ENCODE measurements around the gene NTM. TPM values are rescaled to one million over a fixed set of nuclear protein-coding genes. Genes with fewer than 3 reads are reported as not detected.

NTM gene
- total and polyA plus RNA-seq, 2 of the 8 experiments (the other 6 are each of a cell fraction or from before 2014, with no cell fraction given) = 13.4 to 20.0 TPM

DNA sequence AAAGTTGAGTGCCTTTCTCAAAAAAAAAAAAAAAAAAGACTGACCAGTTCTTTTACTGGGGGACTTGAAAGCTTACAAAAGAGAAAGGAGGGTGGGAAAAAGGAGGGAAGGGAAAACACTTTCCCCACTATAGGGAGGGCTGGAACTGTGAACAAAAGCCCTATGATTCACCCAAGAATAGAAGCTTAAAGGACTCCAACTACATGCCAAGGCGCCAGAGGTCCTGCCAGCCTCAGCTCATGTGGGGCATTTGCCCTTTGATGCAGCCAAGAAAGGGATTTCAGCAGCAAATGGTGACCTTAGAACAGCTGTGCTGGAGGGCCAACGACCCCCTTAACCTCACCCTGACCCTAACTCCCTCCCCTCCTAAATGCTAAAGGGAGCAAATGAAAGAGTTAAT, 160.0 kb downstream of the NTM start:
- no peak overlapping the region for H2AFZ ChIP-seq (ENCODE audit: low read length)
- H3K9me3 ChIP-seq (ENCODE audit: insufficient read depth in 2 of 2, low read depth in 1 of 2, low read length in 1 of 2) = no peaks in the 10 kb centered on the region
- CTCF ChIA-PET (ENCODE audit: partially characterized antibody) = interaction anchor here (0.6 to 2.8 kb wide), 5 partner anchors 14 to 466 kb away, joined by 3 to 15 read pairs (median 3); no protein-coding TSS in a partner anchor
- DNase-seq (ENCODE audit: low read depth in 1 of 2, low spot score in 2 of 2) (no peak), FAIRE-seq (no peak)
- H3K14ac ChIP-seq (ENCODE audit: insufficient read length) = no peak overlapping the region
- H3K27ac ChIP-seq (ENCODE audit: low read depth, low read length) = no peak overlapping the region
- H4K91ac ChIP-seq (replicated peaks; ENCODE audit: insufficient read length, low read length) = no peak overlapping the region
- no peak overlapping the region for H4K5ac ChIP-seq (ENCODE audit: insufficient read length, low read depth, low read length)
- H2BK20ac ChIP-seq (ENCODE audit: low read length) = no peak overlapping the region
- TF ChIP-seq SAP30 (IDR thresholded peaks at IDR 0.05; ENCODE audit: insufficient read depth, insufficient replicate concordance, low read length) = no peak
- no peak overlapping the region for H2BK120ac ChIP-seq (replicated peaks; ENCODE audit: low read depth, low read length)
- no peaks in the 10 kb centered on the region for H3K23me2 ChIP-seq (ENCODE audit: low read depth, low read length)
- H2BK15ac ChIP-seq (ENCODE audit: low read length) = no peak overlapping the region
- H3K4ac ChIP-seq (replicated peaks; ENCODE audit: insufficient read length, low read depth, low read length) = no peak overlapping the region
- WGBS, 2 experiments (ENCODE audit: extremely low coverage in 1 of 2, insufficient coverage in 1 of 2, insufficient read length in 1 of 2, insufficient replicate concordance in 2 of 2, low coverage in 1 of 2, low lambda C conversion rate in 2 of 2, missing lambda C conversion rate in 1 of 2) = 91% methylated on average over 2 of the region's 2 CpGs; no CpG with 5 or more reads in 1 of the 2 experiments
- no peak overlapping the region for H3K18ac ChIP-seq (ENCODE audit: extremely low read depth, low read length)
- H4K8ac ChIP-seq (ENCODE audit: extremely low read depth, insufficient read depth, low read length) = no peak overlapping the region
- no peaks in the 10 kb centered on the region for H4K20me1 ChIP-seq (replicated peaks in 1 of 2; ENCODE audit: control insufficient read depth in 1 of 2, insufficient read depth in 2 of 2, low read length in 2 of 2)
- H3K4me1 ChIP-seq (replicated peaks in 1 of 4; ENCODE audit: control insufficient read depth in 3 of 4, insufficient read depth in 4 of 4, low read length in 3 of 4) = no peaks in the 10 kb centered on the region
- no peak overlapping the region for H2BK5ac ChIP-seq (ENCODE audit: low read depth, low read length)
- no peak overlapping the region for H3K4me2 ChIP-seq (ENCODE audit: insufficient read depth in 1 of 2, low read depth in 2 of 2, low read length in 2 of 2)
- H3K4me3 ChIP-seq (ENCODE audit: extremely low read depth in 1 of 4, insufficient read depth in 2 of 4, low read depth in 3 of 4, low read length in 4 of 4) = no peak overlapping the region
- POLR2A ChIA-PET (ENCODE audit: partially characterized antibody) = interaction anchor here (0.6 kb wide), 1 partner anchor 472 kb away, joined by 3 read pairs; no protein-coding TSS in a partner anchor
- no peaks in the 10 kb centered on the region for H3K79me2 ChIP-seq (ENCODE audit: control insufficient read depth in 1 of 2, insufficient read depth in 2 of 2, low read length in 2 of 2)
- no peak overlapping the region for H3K9ac ChIP-seq (replicated peaks in 1 of 4; ENCODE audit: extremely low read depth in 1 of 4, low read depth in 3 of 4, low read length in 3 of 4)
- no peaks in the 10 kb centered on the region for H3K79me1 ChIP-seq (ENCODE audit: low read depth, low read length)
- H2AK5ac ChIP-seq (ENCODE audit: low read depth, low read length) = no peak overlapping the region
- H2BK12ac ChIP-seq (ENCODE audit: low read depth, low read length) = no peak overlapping the region
- no peaks in the 10 kb centered on the region for H3K36me3 ChIP-seq (ENCODE audit: control insufficient read depth in 2 of 4, insufficient read depth in 4 of 4, low read length in 3 of 4)
- H3K23ac ChIP-seq (ENCODE audit: insufficient read length) = no peak overlapping the region
- H3K56ac ChIP-seq (replicated peaks; ENCODE audit: insufficient read length, low read depth, low read length) = no peak overlapping the region
- H3K27me3 ChIP-seq (replicated peaks in 1 of 4; ENCODE audit: control insufficient read depth in 3 of 4, extremely low read depth in 1 of 4, insufficient read depth in 3 of 4, low read length in 3 of 4) = no peaks in the 10 kb centered on the region
